ENCODE results near the gene C11orf16.
"Not testable (repeated sequence)": the region's sequence is repeated elsewhere in the genome, so short reads cannot be mapped to it uniquely, and the experiment has no call there.

C11orf16 gene

GRCh38 chr11:8937159-8937558 lies 4.4 kb upstream of the C11orf16 start:
- H4K20me1 ChIP-seq (ENCODE audit: insufficient read depth, low read length, poor library complexity, severe bottlenecking), result no peaks in the 10 kb centered on the region
- H3K9me2 ChIP-seq (replicated peaks; ENCODE audit: low read depth, low read length), result no peaks in the 10 kb centered on the region
- no peaks in the 10 kb centered on the region for H3K27me3 ChIP-seq (ENCODE audit: insufficient read depth, low read length, poor library complexity, severe bottlenecking)
- no peak overlapping the region for H3K4me3 ChIP-seq (ENCODE audit: low read length, poor library complexity, severe bottlenecking)
- H3K79me2 ChIP-seq (ENCODE audit: insufficient read depth, low read length), result no peaks in the 10 kb centered on the region
- H3K4me2 ChIP-seq (ENCODE audit: low read depth, low read length, poor library complexity, severe bottlenecking), result no peak overlapping the region
- no peak for TF ChIP-seq EZH2phosphoT487 (IDR thresholded peaks at IDR 0.05; ENCODE audit: borderline replicate concordance)
- no peak for TF ChIP-seq CTCF (conservative IDR thresholded peaks at IDR 0.05; ENCODE audit: low read length)
- no peaks in the 10 kb centered on the region for H3K36me3 ChIP-seq (ENCODE audit: insufficient read depth, low read length)
- H2AFZ ChIP-seq (ENCODE audit: low read length), result no peak overlapping the region
- H3K9me3 ChIP-seq (ENCODE audit: insufficient read depth, low read depth, low read length), result no peaks in the 10 kb centered on the region
- no peaks in the 10 kb centered on the region for H3K4me1 ChIP-seq (ENCODE audit: insufficient read depth, low read length, poor library complexity, severe bottlenecking)
- H3K9ac ChIP-seq (ENCODE audit: low read depth, low read length, poor library complexity, severe bottlenecking), result no peak overlapping the region
- H3F3A ChIP-seq (ENCODE audit: low read depth), result no peaks in the 10 kb centered on the region

GRCh38 chr11:8935789-8936188 lies 3.0 kb upstream of the C11orf16 start:
- not testable (repeated sequence) for H3F3A ChIP-seq (ENCODE audit: low read depth); H3K4me1 ChIP-seq (ENCODE audit: insufficient read depth, low read length, poor library complexity, severe bottlenecking); H3K4me3 ChIP-seq (ENCODE audit: low read length, poor library complexity, severe bottlenecking); H3K36me3 ChIP-seq (ENCODE audit: insufficient read depth, low read length); H3K79me2 ChIP-seq (ENCODE audit: insufficient read depth, low read length); H4K20me1 ChIP-seq (ENCODE audit: insufficient read depth, low read length, poor library complexity, severe bottlenecking); H2AFZ ChIP-seq (ENCODE audit: low read length); H3K9me3 ChIP-seq (ENCODE audit: insufficient read depth, low read depth, low read length); H3K9me2 ChIP-seq (replicated peaks; ENCODE audit: low read depth, low read length); H3K27me3 ChIP-seq (ENCODE audit: insufficient read depth, low read length, poor library complexity, severe bottlenecking); H3K4me2 ChIP-seq (ENCODE audit: low read depth, low read length, poor library complexity, severe bottlenecking); H3K9ac ChIP-seq (ENCODE audit: low read depth, low read length, poor library complexity, severe bottlenecking)

- H3K4me1 ChIP-seq (ENCODE audit: insufficient read depth, low read length, poor library complexity, severe bottlenecking), result no peaks in the 10 kb centered on the region
- H3K36me3 ChIP-seq (ENCODE audit: insufficient read depth, low read length), result no peaks in the 10 kb centered on the region
- no peaks in the 10 kb centered on the region for H3K9me3 ChIP-seq (ENCODE audit: insufficient read depth, low read depth, low read length)
- TF ChIP-seq EZH2phosphoT487 (IDR thresholded peaks at IDR 0.05; ENCODE audit: borderline replicate concordance) (no peak), CTCF (conservative IDR thresholded peaks at IDR 0.05; ENCODE audit: low read length) (no peak)
- H3K4me2 ChIP-seq (ENCODE audit: low read depth, low read length, poor library complexity, severe bottlenecking), result no peak overlapping the region
- H3K79me2 ChIP-seq (ENCODE audit: insufficient read depth, low read length), result no peaks in the 10 kb centered on the region
- no peaks in the 10 kb centered on the region for H4K20me1 ChIP-seq (ENCODE audit: insufficient read depth, low read length, poor library complexity, severe bottlenecking)
- H3K4me3 ChIP-seq (ENCODE audit: low read length, poor library complexity, severe bottlenecking), result no peak overlapping the region
- no peaks in the 10 kb centered on the region for H3F3A ChIP-seq (ENCODE audit: low read depth)
- no peaks in the 10 kb centered on the region for H3K9me2 ChIP-seq (replicated peaks; ENCODE audit: low read depth, low read length)
- no peak overlapping the region for H3K9ac ChIP-seq (ENCODE audit: low read depth, low read length, poor library complexity, severe bottlenecking)
- H3K27me3 ChIP-seq (ENCODE audit: insufficient read depth, low read length, poor library complexity, severe bottlenecking), result no peaks in the 10 kb centered on the region
- no peak overlapping the region for H2AFZ ChIP-seq (ENCODE audit: low read length)
Observed at GRCh38 chr11:8934742-8935488, 2.2 kb upstream of the C11orf16 start.

- H3F3A ChIP-seq (ENCODE audit: low read depth), result no peaks in the 10 kb centered on the region
- no peak overlapping the region for H2AFZ ChIP-seq (ENCODE audit: low read length)
- no peaks in the 10 kb centered on the region for H3K79me2 ChIP-seq (ENCODE audit: insufficient read depth, low read length)
- H4K20me1 ChIP-seq (ENCODE audit: insufficient read depth, low read length, poor library complexity, severe bottlenecking), result no peaks in the 10 kb centered on the region
- no peaks in the 10 kb centered on the region for H3K36me3 ChIP-seq (ENCODE audit: insufficient read depth, low read length)
- H3K27me3 ChIP-seq (ENCODE audit: insufficient read depth, low read length, poor library complexity, severe bottlenecking), result no peaks in the 10 kb centered on the region
- H3K4me3 ChIP-seq (ENCODE audit: low read length, poor library complexity, severe bottlenecking), result no peak overlapping the region
- H3K9me2 ChIP-seq (replicated peaks; ENCODE audit: low read depth, low read length), result no peaks in the 10 kb centered on the region
- no peak for TF ChIP-seq CTCF (conservative IDR thresholded peaks at IDR 0.05; ENCODE audit: low read length)
- no peak for TF ChIP-seq EZH2phosphoT487 (IDR thresholded peaks at IDR 0.05; ENCODE audit: borderline replicate concordance)
- H3K4me2 ChIP-seq (ENCODE audit: low read depth, low read length, poor library complexity, severe bottlenecking), result no peak overlapping the region
- no peak overlapping the region for H3K9ac ChIP-seq (ENCODE audit: low read depth, low read length, poor library complexity, severe bottlenecking)
- H3K9me3 ChIP-seq (ENCODE audit: insufficient read depth, low read depth, low read length), result no peaks in the 10 kb centered on the region
- no peaks in the 10 kb centered on the region for H3K4me1 ChIP-seq (ENCODE audit: insufficient read depth, low read length, poor library complexity, severe bottlenecking)
Observed at GRCh38 chr11:8933931-8934330, 1.2 kb upstream of the C11orf16 start.

All from Loucy (cell line).